Suprapubic skin (tissue), 4 donors: ENCODE measurements around the gene KRTAP20-2. TPM values are rescaled to one million over a fixed set of nuclear protein-coding genes. Genes with fewer than 3 reads are reported as not detected.

Experiments
- DNase-seq, 2 donors: peaks; one replicate each; pipeline ENCODE4 v3.0.0-alpha.2; 2019; ENCODE audit warnings: low spot score in 2 of 2
- H3K27ac ChIP-seq: fragments of 200-600 bp; sonication (generic); one replicate; pipeline ENCODE4 v1.5.1; 2019
- H3K27me3 ChIP-seq: fragments of 200-600 bp; sonication (generic); one replicate; pipeline ENCODE4 v1.5.1; 2019
- H3K36me3 ChIP-seq: fragments of 200-600 bp; sonication (generic); one replicate; pipeline ENCODE4 v1.5.1; 2019
- H3K4me1 ChIP-seq: fragments of 200-600 bp; sonication (generic); one replicate; pipeline ENCODE4 v1.5.1; 2019
- H3K4me3 ChIP-seq: fragments of 200-600 bp; sonication (generic); one replicate; pipeline ENCODE4 v1.5.1; 2019; ENCODE audit warnings: mild to moderate bottlenecking
- H3K9me3 ChIP-seq: fragments of 200-600 bp; sonication (generic); one replicate; pipeline ENCODE4 v1.5.1; 2019
- EP300 ChIP-seq: sonication (generic); formaldehyde crosslinking; IDR thresholded peaks from one replicate; pipeline ENCODE4 v1.6.1; 2017; ENCODE audit warnings: antibody characterized with exemption
- POLR2A ChIP-seq, 2 donors: fragments of 450-650 bp; IDR thresholded peaks; one replicate each; pipeline ENCODE4 v1.6.1; 2017; ENCODE audit warnings: antibody characterized with exemption in 2 of 2, mild to moderate bottlenecking in 2 of 2, moderate library complexity in 2 of 2
- POLR2AphosphoS5 ChIP-seq, 3 donors: sonication (generic); formaldehyde crosslinking; IDR thresholded peaks; one replicate each; pipeline ENCODE4 v1.6.1; 2017; ENCODE audit warnings: antibody characterized with exemption in 3 of 3
- WGBS: methylation state at CpG from one replicate; pipeline ENCODE4 v1.1.5; 2018; 5-methylcytosine and 5-hydroxymethylcytosine counted together
- total RNA-seq, 4 donors: library from RNA; depleted of rRNA; stranded (reverse); fragments of >200 nt; gene quantifications; one replicate each; pipeline ENCODE4 v1.1.0, GENCODE V29; 2016
- TF ChIP-seq, protein P1 (sequence below), 2 donors: fragments of 200-600 bp in 1 of 2; fragments of 450-650 bp in 1 of 2; sonication (generic) in 1 of 2; IDR thresholded peaks; one replicate each; pipeline ENCODE4 v1.5.1; 2016 to 2019; ENCODE audit warnings: antibody characterized with exemption in 2 of 2, mild to moderate bottlenecking in 1 of 2, moderate library complexity in 1 of 2

The KRTAP20-2 gene
- total RNA-seq, 4 donors from 2014 or later = 5.9 to 8.6 TPM; not detected in 2

DNA sequence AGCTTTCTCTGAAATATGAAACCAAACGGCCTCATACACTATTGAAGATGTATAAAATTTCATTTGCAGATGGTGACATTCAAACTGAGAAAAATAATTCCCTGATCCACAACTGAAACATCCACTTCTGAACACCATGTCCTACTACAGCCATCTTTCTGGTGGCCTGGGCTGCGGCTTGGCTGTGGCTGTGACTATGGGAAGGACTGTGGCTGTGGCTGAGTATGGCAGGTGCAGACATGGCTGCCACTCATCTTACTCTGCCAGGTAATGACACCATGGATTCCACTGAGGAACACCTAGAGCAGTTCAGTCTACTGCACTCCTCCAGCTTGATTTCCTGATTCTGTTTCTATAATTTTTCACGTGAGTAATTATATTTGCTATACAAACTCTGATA is 14.5 kb upstream of the KRTAP20-2 start, which contains the start of gene KRTAP20-4:
Gene KRTAP20-4, plus strand, starts transcription at position 106 of the 400 bp plus-strand sequence.
- no peak within 1 kb of the TSS for H3K27ac ChIP-seq
- no peak for TF ChIP-seq POLR2AphosphoS5 (IDR thresholded peaks at IDR 0.05)
- no peak for TF ChIP-seq EP300
- TF ChIP-seq, protein P1, sequence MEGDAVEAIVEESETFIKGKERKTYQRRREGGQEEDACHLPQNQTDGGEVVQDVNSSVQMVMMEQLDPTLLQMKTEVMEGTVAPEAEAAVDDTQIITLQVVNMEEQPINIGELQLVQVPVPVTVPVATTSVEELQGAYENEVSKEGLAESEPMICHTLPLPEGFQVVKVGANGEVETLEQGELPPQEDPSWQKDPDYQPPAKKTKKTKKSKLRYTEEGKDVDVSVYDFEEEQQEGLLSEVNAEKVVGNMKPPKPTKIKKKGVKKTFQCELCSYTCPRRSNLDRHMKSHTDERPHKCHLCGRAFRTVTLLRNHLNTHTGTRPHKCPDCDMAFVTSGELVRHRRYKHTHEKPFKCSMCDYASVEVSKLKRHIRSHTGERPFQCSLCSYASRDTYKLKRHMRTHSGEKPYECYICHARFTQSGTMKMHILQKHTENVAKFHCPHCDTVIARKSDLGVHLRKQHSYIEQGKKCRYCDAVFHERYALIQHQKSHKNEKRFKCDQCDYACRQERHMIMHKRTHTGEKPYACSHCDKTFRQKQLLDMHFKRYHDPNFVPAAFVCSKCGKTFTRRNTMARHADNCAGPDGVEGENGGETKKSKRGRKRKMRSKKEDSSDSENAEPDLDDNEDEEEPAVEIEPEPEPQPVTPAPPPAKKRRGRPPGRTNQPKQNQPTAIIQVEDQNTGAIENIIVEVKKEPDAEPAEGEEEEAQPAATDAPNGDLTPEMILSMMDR (IDR thresholded peaks at IDR 0.05) = no peak
- TF ChIP-seq POLR2A (IDR thresholded peaks at IDR 0.05) = no peak
- no peaks in the 10 kb centered on the region for H3K9me3 ChIP-seq
- WGBS = 85% methylated on average over 3 of the region's 3 CpGs
- no peaks in the 10 kb centered on the region for H3K4me1 ChIP-seq
- DNase-seq = no peak
- no peaks in the 10 kb centered on the region for H3K27me3 ChIP-seq
- H3K4me3 ChIP-seq = no peak within 1 kb of the TSS
- no peaks in the 10 kb centered on the region for H3K36me3 ChIP-seq

DNA sequence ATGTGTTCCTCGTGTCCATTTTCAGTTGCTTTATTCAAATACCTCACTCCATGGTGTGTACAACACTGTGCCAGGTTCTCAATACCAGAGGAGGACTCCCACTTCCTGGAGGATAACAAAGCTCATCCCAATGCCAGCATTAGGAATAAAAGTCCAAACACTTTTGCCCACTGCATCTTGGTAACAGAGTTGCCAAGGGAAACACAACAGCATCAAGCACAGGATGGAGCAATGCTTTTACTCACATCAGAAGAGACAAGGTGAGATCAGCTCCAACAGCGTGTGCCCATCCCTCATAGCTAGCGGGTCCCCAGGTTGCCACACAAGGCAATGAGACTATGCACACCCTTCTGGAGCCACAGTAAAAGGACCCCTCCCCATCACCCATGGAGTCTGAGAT is 11.6 kb upstream of the KRTAP20-2 start:
- WGBS = 91% methylated on average over 3 of the region's 3 CpGs
- DNase-seq = no peak
- Histone ChIP-seq H3K9me3 (no peaks in the 10 kb centered on the region), H3K27ac (no peak overlapping the region), H3K4me3 (no peak overlapping the region), H3K36me3 (no peaks in the 10 kb centered on the region), H3K4me1 (no peaks in the 10 kb centered on the region), H3K27me3 (no peaks in the 10 kb centered on the region)
- TF ChIP-seq POLR2A (IDR thresholded peaks at IDR 0.05) (no peak), EP300 (no peak), POLR2AphosphoS5 (IDR thresholded peaks at IDR 0.05) (no peak)
- TF ChIP-seq, protein P1 (IDR thresholded peaks at IDR 0.05) = no peak

DNA sequence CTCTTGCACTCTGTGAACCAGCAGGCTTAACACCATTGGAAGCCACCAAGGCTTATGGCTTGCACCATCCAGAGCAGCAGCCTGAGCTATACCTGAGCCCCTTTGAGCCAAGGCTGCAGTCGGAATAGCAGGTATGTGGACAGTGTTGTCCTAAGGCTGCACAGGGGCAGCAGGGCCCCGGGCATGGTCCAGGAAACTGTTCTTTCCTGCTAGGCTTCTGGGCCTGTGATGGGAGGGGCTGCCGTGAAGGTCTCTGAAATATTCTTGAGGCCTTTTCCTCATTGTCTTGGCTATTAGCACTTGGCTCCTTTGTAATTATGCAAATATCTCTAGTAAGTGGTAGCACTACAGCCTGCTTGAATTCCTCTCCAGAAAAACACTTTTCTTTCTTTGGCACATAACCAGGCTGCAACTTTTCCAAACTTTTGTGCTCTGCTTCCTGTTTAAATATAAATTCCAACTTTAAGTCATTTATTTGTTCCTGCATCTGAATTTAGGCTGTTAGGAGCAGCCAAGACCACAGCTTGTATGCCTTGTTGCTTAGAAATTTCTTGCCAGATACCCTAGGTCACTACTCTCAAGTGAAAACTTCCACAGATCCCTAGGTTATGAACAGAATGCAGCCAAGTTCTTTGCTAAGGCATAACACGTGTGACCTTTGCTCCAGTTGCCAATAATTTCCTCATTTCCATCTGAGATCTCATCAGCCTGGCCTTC is 9.4 kb upstream of the KRTAP20-2 start:
- no peaks in the 10 kb centered on the region for H3K9me3 ChIP-seq
- no peak overlapping the region for H3K27ac ChIP-seq
- no peaks in the 10 kb centered on the region for H3K27me3 ChIP-seq
- H3K4me3 ChIP-seq = no peak overlapping the region
- no peaks in the 10 kb centered on the region for H3K36me3 ChIP-seq
- WGBS = 72% methylated on average over 4 of the region's 4 CpGs
- DNase-seq = no peak
- no peaks in the 10 kb centered on the region for H3K4me1 ChIP-seq
- TF ChIP-seq EP300 (no peak), POLR2A (IDR thresholded peaks at IDR 0.05) (no peak), POLR2AphosphoS5 (IDR thresholded peaks at IDR 0.05) (no peak)
- TF ChIP-seq, protein P1 (IDR thresholded peaks at IDR 0.05) = no peak

DNA sequence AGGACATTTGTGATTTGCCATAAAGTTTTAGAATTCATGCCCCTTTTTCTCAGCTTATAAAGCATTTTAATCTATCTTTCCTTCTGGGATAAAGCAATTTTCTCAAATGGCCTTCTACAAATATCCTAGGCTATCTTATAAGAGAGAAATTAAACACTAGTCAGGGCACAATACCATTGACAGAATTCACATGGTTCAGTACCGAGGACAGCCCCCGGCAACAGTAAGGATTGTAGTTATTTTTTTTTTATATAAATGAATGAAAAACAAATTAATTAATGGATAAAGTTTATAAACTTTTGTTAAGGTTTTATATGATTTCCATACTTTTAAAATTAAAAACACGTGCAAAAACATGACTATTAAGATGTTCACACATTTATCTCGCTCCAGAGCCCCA is 6.9 kb upstream of the KRTAP20-2 start:
- 83% methylated on average over 4 of the region's 4 CpGs for WGBS
- no peaks in the 10 kb centered on the region for H3K27me3 ChIP-seq
- no peak overlapping the region for H3K4me3 ChIP-seq
- no peak for DNase-seq
- H3K27ac ChIP-seq = no peak overlapping the region
- H3K9me3 ChIP-seq = no peaks in the 10 kb centered on the region
- no peaks in the 10 kb centered on the region for H3K36me3 ChIP-seq
- TF ChIP-seq POLR2A (IDR thresholded peaks at IDR 0.05) = no peak
- no peaks in the 10 kb centered on the region for H3K4me1 ChIP-seq

DNA sequence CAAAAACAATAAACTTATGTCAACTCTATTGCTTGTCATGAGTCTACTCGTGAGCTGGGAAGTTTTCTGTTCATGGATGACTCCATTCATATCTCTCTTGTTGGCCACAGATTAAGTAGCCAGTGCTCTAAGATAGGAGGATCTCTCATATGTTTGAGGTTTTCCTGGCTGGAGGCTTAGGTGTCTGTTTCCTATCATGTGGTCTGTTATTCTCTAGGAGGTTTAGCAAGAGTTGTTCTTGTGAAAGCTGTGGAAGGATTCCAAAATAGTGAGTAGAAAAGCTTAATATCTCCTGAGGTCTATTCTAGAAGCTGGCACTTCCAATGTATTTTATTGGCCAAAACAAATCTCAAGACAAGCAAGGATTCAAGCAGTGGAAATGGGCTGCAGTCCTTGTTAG is 5.8 kb upstream of the KRTAP20-2 start:
- H3K27me3 ChIP-seq = no peaks in the 10 kb centered on the region
- no peaks in the 10 kb centered on the region for H3K9me3 ChIP-seq
- no peaks in the 10 kb centered on the region for H3K36me3 ChIP-seq
- DNase-seq = no peak
- no peak overlapping the region for H3K27ac ChIP-seq
- 76% methylated on average over 1 of the region's 1 CpG for WGBS
- H3K4me1 ChIP-seq = no peaks in the 10 kb centered on the region
- H3K4me3 ChIP-seq = no peak overlapping the region
- TF ChIP-seq EP300 (no peak), POLR2A (IDR thresholded peaks at IDR 0.05) (no peak), POLR2AphosphoS5 (IDR thresholded peaks at IDR 0.05) (no peak)
- TF ChIP-seq, protein P1 (IDR thresholded peaks at IDR 0.05) = no peak
